Activated naive CD4-positive, alpha-beta T cell treated with anti-CD3 and anti-CD28 coated beads, Interleukin-2, amount 10 ng/mL, durations not matched to agents 7 days and 5 days (primary cell): ENCODE data around the gene TSPOAP1.

Experiments used
- CTCF ChIA-PET: fragments of 350-600 bp; sonication (Branson Sonifier 250); formaldehyde crosslinking; loops from one replicate; lab custom pipeline; 2021; ENCODE audit warnings: antibody characterized with exemption; lab: Charles Lee
- DNase-seq: peaks from one replicate; pipeline ENCODE4 v3.0.0-alpha.2; 2020
- H3K27ac Mint-ChIP-seq: one replicate; pipeline ENCODE4 v1.8.0; 2021; ENCODE audit warnings: mild to moderate bottlenecking, moderate library complexity, mixed read lengths
- H3K27me3 Mint-ChIP-seq: one replicate; pipeline ENCODE4 v1.8.0; 2021; ENCODE audit warnings: mild to moderate bottlenecking, mixed read lengths
- H3K36me3 Mint-ChIP-seq: one replicate; pipeline ENCODE4 v1.8.0; 2021; ENCODE audit warnings: mixed read lengths
- H3K4me1 Mint-ChIP-seq: one replicate; pipeline ENCODE4 v1.8.0; 2021; ENCODE audit warnings: mixed read lengths
- H3K4me3 Mint-ChIP-seq: one replicate; pipeline ENCODE4 v1.8.0; 2021; ENCODE audit warnings: mild to moderate bottlenecking, moderate library complexity, mixed read lengths
- H3K9me3 Mint-ChIP-seq: one replicate; pipeline ENCODE4 v1.8.0; 2021; ENCODE audit warnings: mixed read lengths

The TSPOAP1 gene

GRCh38 chr17:58269557-58270291 is 58.9 kb downstream of the TSPOAP1 start:
- Mint-ChIP-seq H3K27me3 (peaks cover 35% of the 10 kb centered on the region), H3K36me3 (no peaks in the 10 kb centered on the region), H3K4me3 (no peak overlapping the region), H3K9me3 (no peaks in the 10 kb centered on the region), H3K4me1 (no peaks in the 10 kb centered on the region), H3K27ac (no peak overlapping the region)
- no peak for DNase-seq
- CTCF ChIA-PET = interaction anchor here (0.6 kb wide), 1 partner anchor 176 kb away, joined by 3 read pairs; no protein-coding TSS in a partner anchor

- DNase-seq = no peak
- Mint-ChIP-seq H3K9me3 (no peaks in the 10 kb centered on the region), H3K27ac (no peak overlapping the region), H3K4me3 (no peak overlapping the region), H3K36me3 (no peaks in the 10 kb centered on the region), H3K27me3 (peaks cover 42% of the 10 kb centered on the region), H3K4me1 (no peaks in the 10 kb centered on the region)
- CTCF ChIA-PET = no interaction called here
These were observed 59.6 kb downstream of the TSPOAP1 start for GRCh38 chr17:58268774-58269556.

GRCh38 chr17:58268326-58268725 is 60.3 kb downstream of the TSPOAP1 start:
- Mint-ChIP-seq H3K9me3 (no peaks in the 10 kb centered on the region), H3K36me3 (no peaks in the 10 kb centered on the region), H3K4me1 (no peaks in the 10 kb centered on the region), H3K27ac (no peak overlapping the region), H3K4me3 (no peak overlapping the region), H3K27me3 (peaks cover 49% of the 10 kb centered on the region)
- CTCF ChIA-PET = interaction anchor here (1.0 kb wide), 1 partner anchor 18 kb away, joined by 4 read pairs; no protein-coding TSS in a partner anchor
- DNase-seq = no peak

- H3K27ac Mint-ChIP-seq = no peak overlapping the region
- CTCF ChIA-PET = interaction anchor here (0.7 to 1.0 kb wide), 2 partner anchors 18 to 37 kb away, joined by 3 to 4 read pairs; no protein-coding TSS in a partner anchor
- peaks cover 51% of the 10 kb centered on the region for H3K27me3 Mint-ChIP-seq
These were observed 61.0 kb downstream of the TSPOAP1 start for GRCh38 chr17:58267347-58268324.

GRCh38 chr17:58265902-58266875 is 62.4 kb downstream of the TSPOAP1 start:
- no peaks in the 10 kb centered on the region for H3K4me1 Mint-ChIP-seq
- peaks cover 53% of the 10 kb centered on the region for H3K27me3 Mint-ChIP-seq
- no peaks in the 10 kb centered on the region for H3K9me3 Mint-ChIP-seq
- no peak for DNase-seq
- CTCF ChIA-PET = no interaction called here
- no peak overlapping the region for H3K4me3 Mint-ChIP-seq
- no peak overlapping the region for H3K27ac Mint-ChIP-seq
- no peaks in the 10 kb centered on the region for H3K36me3 Mint-ChIP-seq

More at GRCh38 chr17:58267347-58268324, 61.0 kb downstream of the TSPOAP1 start:
- Mint-ChIP-seq H3K4me1 (no peaks in the 10 kb centered on the region), H3K4me3 (no peak overlapping the region), H3K9me3 (no peaks in the 10 kb centered on the region), H3K36me3 (no peaks in the 10 kb centered on the region)
- no peak for DNase-seq

- H3K27ac Mint-ChIP-seq = no peak overlapping the region
- H3K4me3 Mint-ChIP-seq = no peak overlapping the region
- H3K9me3 Mint-ChIP-seq = no peaks in the 10 kb centered on the region
- no peaks in the 10 kb centered on the region for H3K36me3 Mint-ChIP-seq
- peaks cover 53% of the 10 kb centered on the region for H3K27me3 Mint-ChIP-seq
- DNase-seq = no peak
- H3K4me1 Mint-ChIP-seq = no peaks in the 10 kb centered on the region
- CTCF ChIA-PET = no interaction called here
These were observed 63.3 kb downstream of the TSPOAP1 start for GRCh38 chr17:58265271-58265670.

- H3K9me3 Mint-ChIP-seq = no peaks in the 10 kb centered on the region
- CTCF ChIA-PET = no interaction called here
- H3K27me3 Mint-ChIP-seq = peaks cover 54% of the 10 kb centered on the region
- DNase-seq = no peak
- H3K36me3 Mint-ChIP-seq = no peaks in the 10 kb centered on the region
- no peaks in the 10 kb centered on the region for H3K4me1 Mint-ChIP-seq
- no peak overlapping the region for H3K4me3 Mint-ChIP-seq
- no peak overlapping the region for H3K27ac Mint-ChIP-seq
These were observed 64.0 kb downstream of the TSPOAP1 start for GRCh38 chr17:58264407-58265103.

- no peaks in the 10 kb centered on the region for H3K36me3 Mint-ChIP-seq
- no peaks in the 10 kb centered on the region for H3K4me1 Mint-ChIP-seq
- H3K9me3 Mint-ChIP-seq = no peaks in the 10 kb centered on the region
- no peak for DNase-seq
- CTCF ChIA-PET = interaction anchor here (0.9 kb wide), 1 partner anchor 14 kb away, joined by 3 read pairs; no protein-coding TSS in a partner anchor
- peaks cover 50% of the 10 kb centered on the region for H3K27me3 Mint-ChIP-seq
- H3K27ac Mint-ChIP-seq = no peak overlapping the region
- H3K4me3 Mint-ChIP-seq = no peak overlapping the region
These were observed 64.8 kb downstream of the TSPOAP1 start for GRCh38 chr17:58263773-58264172.

GRCh38 chr17:58262149-58262548 is 66.4 kb downstream of the TSPOAP1 start:
- CTCF ChIA-PET = no interaction called here
- Mint-ChIP-seq H3K9me3 (no peaks in the 10 kb centered on the region), H3K27ac (no peak overlapping the region), H3K4me1 (no peaks in the 10 kb centered on the region), H3K4me3 (no peak overlapping the region), H3K36me3 (no peaks in the 10 kb centered on the region), H3K27me3 (peaks cover 49% of the 10 kb centered on the region)
- no peak for DNase-seq

- DNase-seq = no peak
- Mint-ChIP-seq H3K27ac (no peak overlapping the region), H3K9me3 (no peaks in the 10 kb centered on the region), H3K4me3 (no peak overlapping the region), H3K36me3 (no peaks in the 10 kb centered on the region), H3K27me3 (peaks cover 59% of the 10 kb centered on the region), H3K4me1 (peaks cover 7% of the 10 kb centered on the region)
- CTCF ChIA-PET = interaction anchor here (1.0 to 1.1 kb wide), 2 partner anchors 13 to 163 kb away, joined by 3 read pairs; partner anchors contain the start of gene RNF43
These were observed 73.8 kb downstream of the TSPOAP1 start for GRCh38 chr17:58254803-58255202.

GRCh38 chr17:58253082-58253481 is 75.5 kb downstream of the TSPOAP1 start:
- CTCF ChIA-PET = no interaction called here

GRCh38 chr17:58252141-58252540 is 76.5 kb downstream of the TSPOAP1 start:
- DNase-seq = no peak
- no peak overlapping the region for H3K27ac Mint-ChIP-seq
- H3K4me1 Mint-ChIP-seq = peaks cover 27% of the 10 kb centered on the region
- H3K9me3 Mint-ChIP-seq = no peaks in the 10 kb centered on the region
- CTCF ChIA-PET = interaction anchor here (1.0 kb wide), 2 partner anchors 62 to 195 kb away, joined by 3 read pairs; no protein-coding TSS in a partner anchor
- no peak overlapping the region for H3K4me3 Mint-ChIP-seq
- H3K36me3 Mint-ChIP-seq = no peaks in the 10 kb centered on the region
- H3K27me3 Mint-ChIP-seq = peaks cover 75% of the 10 kb centered on the region

More at GRCh38 chr17:58253082-58253481, 75.5 kb downstream of the TSPOAP1 start:
- peaks cover 20% of the 10 kb centered on the region for H3K4me1 Mint-ChIP-seq
- no peak for DNase-seq
- H3K4me3 Mint-ChIP-seq = no peak overlapping the region
- H3K36me3 Mint-ChIP-seq = no peaks in the 10 kb centered on the region
- H3K9me3 Mint-ChIP-seq = no peaks in the 10 kb centered on the region
- H3K27ac Mint-ChIP-seq = no peak overlapping the region
- H3K27me3 Mint-ChIP-seq = peaks cover 69% of the 10 kb centered on the region
